Measurements from ENCODE around the gene MOB3B. TPM values are rescaled to one million over a fixed set of nuclear protein-coding genes. Genes with fewer than 3 reads are reported as not detected.

The MOB3B gene
- total and polyA plus RNA-seq, 7 experiments from 2014 or later, result 0.07 to 1.8 (median 0.72) TPM; not detected in 1

DNA sequence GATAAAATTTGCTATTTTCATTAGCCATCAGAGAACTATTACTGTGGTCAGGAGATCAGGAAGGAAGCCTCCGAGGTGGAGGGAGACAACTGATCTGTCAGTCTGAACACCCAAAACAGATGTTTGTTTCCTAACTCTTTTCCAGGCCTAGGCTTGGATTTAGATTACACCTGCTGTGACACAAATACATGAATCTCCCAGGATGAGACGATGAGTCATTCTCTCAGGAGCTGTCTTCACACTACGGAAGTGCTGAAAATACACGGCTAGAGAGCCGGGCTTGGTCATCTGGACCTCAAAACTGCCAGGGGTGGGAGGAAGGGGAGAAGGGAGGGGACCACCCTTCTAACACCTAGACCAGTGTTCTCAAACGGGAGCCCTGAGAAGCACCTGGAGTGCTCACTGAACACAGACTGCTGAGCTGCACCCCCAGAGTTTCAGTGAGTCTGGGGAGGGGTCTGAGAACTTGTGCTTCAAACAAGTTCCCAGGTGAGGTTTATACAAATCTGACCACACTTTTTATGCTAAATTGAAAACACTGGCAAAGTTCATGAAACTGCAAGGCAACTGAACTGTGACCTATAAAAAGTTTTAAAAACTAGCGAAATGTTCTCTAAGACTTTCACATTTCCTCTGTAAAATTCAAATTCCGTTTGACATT lies 152.3 kb downstream of the MOB3B start:
- Histone ChIP-seq H3K9me3 (ENCODE audit: control insufficient read depth in 2 of 3, low read length in 3 of 3) (no peaks in the 10 kb centered on the region), H3K4me3 (ENCODE audit: low read length) (no peak overlapping the region), H3K27me3 (ENCODE audit: control insufficient read depth in 2 of 2, insufficient read depth in 2 of 2, low read length in 2 of 2) (no peaks in the 10 kb centered on the region), H3K27ac (ENCODE audit: low read depth, low read length) (no peak overlapping the region), H3K36me3 (ENCODE audit: control insufficient read depth in 2 of 3, insufficient read depth in 3 of 3, low read length in 3 of 3) (no peaks in the 10 kb centered on the region), H3K4me1 (ENCODE audit: control insufficient read depth in 2 of 2, insufficient read depth in 2 of 2, low read length in 2 of 2) (no peaks in the 10 kb centered on the region)
- peaks cover 0 to 2% (median 0%) of the 10 kb centered on the region in 11 donors for H3K9me3 Mint-ChIP-seq
- ATAC-seq, result no peak
- intact Hi-C loops (cut with micrococcal nuclease), result no loop called here
- peaks cover 4 to 31% (median 5%) of the 10 kb centered on the region in 7 donors for H3K4me1 Mint-ChIP-seq
- peaks cover 0 to 9% (median 0%) of the 10 kb centered on the region in 5 donors for H3K27me3 Mint-ChIP-seq
- H3K4me3 Mint-ChIP-seq, result no peak overlapping the region
- peaks cover 0 to 4% (median 0%) of the 10 kb centered on the region in 5 donors for H3K36me3 Mint-ChIP-seq
- ChIA-PET CTCF (no interaction called here), POLR2A (no interaction called here)
- DNase-seq, result no peak
- no peak overlapping the region for H3K27ac Mint-ChIP-seq

DNA sequence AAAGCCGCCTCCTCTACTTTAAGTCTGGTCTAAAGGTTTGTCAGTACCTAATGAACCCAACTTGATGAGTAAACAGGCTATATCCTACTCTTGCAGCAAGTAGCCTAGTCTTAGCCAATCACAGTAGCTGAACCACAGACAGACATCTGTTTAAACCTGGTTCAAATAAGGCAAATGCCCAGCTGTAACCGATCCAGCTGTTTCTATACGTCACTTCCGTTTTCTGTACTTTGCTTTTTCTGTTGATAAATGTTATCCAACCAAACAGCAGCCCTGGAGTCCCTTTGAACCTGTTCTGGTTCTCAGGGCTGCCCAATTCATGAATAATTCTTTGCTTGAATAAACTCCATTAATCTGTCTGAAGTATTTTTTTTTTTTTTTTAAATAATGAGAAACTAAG lies 155.8 kb downstream of the MOB3B start:
- intact Hi-C loops (cut with micrococcal nuclease), result no loop called here
- peaks cover 0 to 5% (median 3%) of the 10 kb centered on the region in 5 donors for H3K36me3 Mint-ChIP-seq
- no peak overlapping the region for H3K4me3 Mint-ChIP-seq
- H3K27me3 Mint-ChIP-seq, result peaks cover 0 to 12% (median 7%) of the 10 kb centered on the region in 5 donors
- peaks cover 0 to 3% of the 10 kb centered on the region in 2 donors for H3K27me3 ChIP-seq (ENCODE audit: control insufficient read depth in 2 of 2, insufficient read depth in 2 of 2, low read length in 2 of 2)
- POLR2A ChIA-PET, result no interaction called here
- no peak overlapping the region for H3K27ac ChIP-seq (ENCODE audit: low read depth, low read length)
- H3K36me3 ChIP-seq (ENCODE audit: control insufficient read depth in 2 of 3, insufficient read depth in 3 of 3, low read length in 3 of 3), result no peaks in the 10 kb centered on the region
- no peaks in the 10 kb centered on the region for H3K4me1 ChIP-seq (ENCODE audit: control insufficient read depth in 2 of 2, insufficient read depth in 2 of 2, low read length in 2 of 2)
- ATAC-seq (no peak), DNase-seq (no peak)
- no peaks in the 10 kb centered on the region for H3K9me3 ChIP-seq (ENCODE audit: control insufficient read depth in 2 of 3, low read length in 3 of 3)
- H3K4me3 ChIP-seq (ENCODE audit: low read length), result no peak overlapping the region
- CTCF ChIA-PET, result no interaction called here
- no peak overlapping the region for H3K27ac Mint-ChIP-seq
- peaks cover 0 to 22% (median 0%) of the 10 kb centered on the region in 7 donors for H3K4me1 Mint-ChIP-seq
- H3K9me3 Mint-ChIP-seq, result no peaks in the 10 kb centered on the region

DNA sequence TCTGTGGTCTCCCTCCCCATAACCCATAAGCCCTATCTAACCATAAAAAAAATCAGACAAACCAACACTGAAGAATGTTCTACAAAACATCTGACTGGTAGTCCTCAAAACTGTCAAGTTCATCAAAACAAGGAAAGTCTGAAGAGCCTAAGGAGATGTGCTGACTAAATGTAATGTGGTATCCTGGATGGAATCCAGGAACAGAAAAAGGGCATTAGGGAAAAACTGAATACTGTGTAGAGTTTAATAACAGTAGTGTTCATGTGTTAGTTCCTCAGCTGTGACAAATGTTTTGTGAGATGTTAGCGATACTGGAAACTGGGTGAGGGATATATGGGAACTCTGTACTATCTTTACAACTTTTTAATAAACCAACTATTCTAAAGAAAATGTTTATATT lies 157.0 kb downstream of the MOB3B start:
- ChIA-PET POLR2A (no interaction called here), CTCF (no interaction called here)
- ATAC-seq (no peak), DNase-seq (no peak)
- Mint-ChIP-seq H3K36me3 (peaks cover 0 to 5% (median 3%) of the 10 kb centered on the region in 5 donors), H3K4me1 (peaks cover 2 to 18% (median 5%) of the 10 kb centered on the region in 7 donors), H3K27ac (no peak overlapping the region), H3K4me3 (no peak overlapping the region), H3K27me3 (peaks cover 0 to 9% (median 7%) of the 10 kb centered on the region in 5 donors), H3K9me3 (no peaks in the 10 kb centered on the region)
- no peak overlapping the region for H3K4me3 ChIP-seq (ENCODE audit: low read length)
- no peaks in the 10 kb centered on the region for H3K36me3 ChIP-seq (ENCODE audit: control insufficient read depth in 2 of 3, insufficient read depth in 3 of 3, low read length in 3 of 3)
- H3K4me1 ChIP-seq (ENCODE audit: control insufficient read depth in 2 of 2, insufficient read depth in 2 of 2, low read length in 2 of 2), result no peaks in the 10 kb centered on the region
- H3K9me3 ChIP-seq (ENCODE audit: control insufficient read depth in 2 of 3, low read length in 3 of 3), result no peaks in the 10 kb centered on the region
- H3K27ac ChIP-seq (ENCODE audit: low read depth, low read length), result no peak overlapping the region
- H3K27me3 ChIP-seq (ENCODE audit: control insufficient read depth in 2 of 2, insufficient read depth in 2 of 2, low read length in 2 of 2), result peaks cover 0 to 3% of the 10 kb centered on the region in 2 donors
- intact Hi-C loops (cut with micrococcal nuclease), result no loop called here

DNA sequence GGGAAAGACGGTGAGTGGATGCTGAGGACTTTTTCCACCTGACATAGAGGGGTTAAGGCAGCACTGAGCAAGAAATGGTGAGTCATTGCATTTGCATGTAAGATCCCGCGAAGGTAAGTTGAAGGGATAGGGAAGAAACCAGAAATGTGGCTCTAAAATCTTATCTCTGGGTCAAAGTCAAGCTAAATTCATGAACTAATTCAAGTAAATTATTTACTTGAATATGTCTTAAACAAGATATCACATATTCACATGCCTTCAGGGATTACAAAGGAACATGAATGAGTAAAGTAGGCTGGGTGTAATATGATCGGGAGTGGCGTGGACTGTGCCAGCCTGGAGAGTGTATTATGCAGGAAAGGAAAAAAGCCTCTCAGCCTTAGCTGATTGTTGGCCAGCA lies 158.2 kb downstream of the MOB3B start:
- H3K27ac ChIP-seq (ENCODE audit: low read depth, low read length), result no peak overlapping the region
- ChIA-PET POLR2A (no interaction called here), CTCF (no interaction called here)
- Mint-ChIP-seq H3K4me1 (peaks cover 11 to 29% (median 16%) of the 10 kb centered on the region in 7 donors), H3K4me3 (no peak overlapping the region), H3K36me3 (peaks cover 0 to 5% (median 3%) of the 10 kb centered on the region in 5 donors), H3K27me3 (peaks cover 0 to 9% (median 7%) of the 10 kb centered on the region in 5 donors), H3K27ac (no peak overlapping the region), H3K9me3 (no peaks in the 10 kb centered on the region)
- no peaks in the 10 kb centered on the region for H3K9me3 ChIP-seq (ENCODE audit: control insufficient read depth in 2 of 3, low read length in 3 of 3)
- H3K27me3 ChIP-seq (ENCODE audit: control insufficient read depth in 2 of 2, insufficient read depth in 2 of 2, low read length in 2 of 2), result peaks cover 0 to 3% of the 10 kb centered on the region in 2 donors
- intact Hi-C loops (cut with micrococcal nuclease), result no loop called here
- DNase-seq (no peak), ATAC-seq (no peak)
- no peaks in the 10 kb centered on the region for H3K36me3 ChIP-seq (ENCODE audit: control insufficient read depth in 2 of 3, insufficient read depth in 3 of 3, low read length in 3 of 3)
- no peak overlapping the region for H3K4me3 ChIP-seq (ENCODE audit: low read length)
- H3K4me1 ChIP-seq (ENCODE audit: control insufficient read depth in 2 of 2, insufficient read depth in 2 of 2, low read length in 2 of 2), result peaks cover 0 to 8% of the 10 kb centered on the region in 2 donors

DNA sequence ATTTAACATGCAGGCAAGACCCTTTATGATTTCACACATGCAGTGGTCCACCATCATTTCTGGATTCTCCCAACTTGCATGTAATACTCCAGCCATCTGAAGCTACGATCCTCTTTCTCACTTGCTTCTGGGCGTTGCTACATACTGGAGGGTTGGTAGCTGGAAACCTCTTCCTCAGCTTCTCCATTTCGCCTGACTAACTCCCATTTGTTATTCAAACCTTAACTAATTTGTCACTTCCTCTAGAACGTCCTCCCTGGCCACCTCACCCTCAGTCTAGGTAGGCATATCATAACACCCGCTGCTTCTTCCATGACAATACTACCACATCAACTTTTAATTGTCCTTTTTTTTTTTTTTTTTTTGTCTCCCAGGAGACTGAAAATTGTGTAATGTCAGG lies 160.0 kb downstream of the MOB3B start:
- no peak overlapping the region for H3K4me3 Mint-ChIP-seq
- intact Hi-C loops (cut with micrococcal nuclease), result no loop called here
- Histone ChIP-seq H3K27me3 (ENCODE audit: control insufficient read depth in 2 of 2, insufficient read depth in 2 of 2, low read length in 2 of 2) (peaks cover 0 to 3% of the 10 kb centered on the region in 2 donors), H3K4me1 (ENCODE audit: control insufficient read depth in 2 of 2, insufficient read depth in 2 of 2, low read length in 2 of 2) (peaks cover 0 to 18% of the 10 kb centered on the region in 2 donors), H3K9me3 (ENCODE audit: control insufficient read depth in 2 of 3, low read length in 3 of 3) (no peaks in the 10 kb centered on the region), H3K4me3 (ENCODE audit: low read length) (no peak overlapping the region), H3K36me3 (ENCODE audit: control insufficient read depth in 2 of 3, insufficient read depth in 3 of 3, low read length in 3 of 3) (no peaks in the 10 kb centered on the region), H3K27ac (ENCODE audit: low read depth, low read length) (no peak overlapping the region)
- ChIA-PET CTCF (no interaction called here), POLR2A (no interaction called here)
- H3K27me3 Mint-ChIP-seq, result peaks cover 0 to 9% (median 7%) of the 10 kb centered on the region in 5 donors
- DNase-seq (no peak), ATAC-seq (peak; percentile 56)
- no peak overlapping the region for H3K27ac Mint-ChIP-seq
- peaks cover 20 to 47% (median 26%) of the 10 kb centered on the region in 7 donors for H3K4me1 Mint-ChIP-seq
- H3K9me3 Mint-ChIP-seq, result no peaks in the 10 kb centered on the region
- H3K36me3 Mint-ChIP-seq, result peaks cover 0 to 5% (median 3%) of the 10 kb centered on the region in 5 donors

DNA sequence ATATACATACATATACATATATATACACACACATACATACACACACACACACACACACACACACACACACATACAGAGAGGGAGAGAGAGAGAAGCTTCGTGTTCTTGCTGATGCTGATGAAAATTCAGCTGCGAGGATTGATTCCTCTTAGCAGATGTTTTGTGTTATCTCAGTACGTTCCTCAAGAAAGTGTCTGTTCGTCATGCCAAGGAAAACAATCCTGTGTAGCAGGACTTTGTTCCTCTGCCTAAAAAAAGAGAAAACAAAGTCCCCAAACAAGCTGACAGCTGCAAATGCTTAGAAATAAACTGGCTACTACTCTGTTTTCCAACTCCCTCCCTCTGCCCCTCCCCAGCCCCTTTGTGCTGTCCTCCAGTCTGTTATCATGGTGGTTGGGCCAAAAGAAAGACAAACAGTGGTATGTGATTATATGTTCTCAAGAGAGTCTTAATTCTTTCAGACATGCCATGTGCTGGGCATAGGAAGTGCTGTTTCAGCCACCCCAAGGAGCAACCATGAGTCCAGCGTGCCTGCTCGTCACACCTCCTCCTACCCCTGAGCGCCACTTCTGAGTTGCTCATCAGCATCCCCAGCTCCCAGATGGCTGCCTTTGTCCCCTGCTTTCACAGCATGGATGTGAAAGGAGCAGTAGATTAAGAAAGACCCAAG lies 161.2 kb downstream of the MOB3B start:
- Mint-ChIP-seq H3K36me3 (peaks cover 0 to 5% (median 3%) of the 10 kb centered on the region in 5 donors), H3K9me3 (no peaks in the 10 kb centered on the region), H3K27ac (no peak overlapping the region), H3K4me1 (peaks cover 20 to 47% (median 26%) of the 10 kb centered on the region in 7 donors), H3K4me3 (peak overlapping the region in 1 of 10 donors; percentile 1), H3K27me3 (peaks cover 0 to 8% (median 7%) of the 10 kb centered on the region in 5 donors)
- ChIA-PET POLR2A (no interaction called here), CTCF (no interaction called here)
- no peak for DNase-seq
- no peak overlapping the region for H3K4me3 ChIP-seq (ENCODE audit: low read length)
- H3K9me3 ChIP-seq (ENCODE audit: control insufficient read depth in 2 of 3, low read length in 3 of 3), result no peaks in the 10 kb centered on the region
- no peak for ATAC-seq
- intact Hi-C loops (cut with micrococcal nuclease), result no loop called here
- peaks cover 0 to 18% of the 10 kb centered on the region in 2 donors for H3K4me1 ChIP-seq (ENCODE audit: control insufficient read depth in 2 of 2, insufficient read depth in 2 of 2, low read length in 2 of 2)
- no peak overlapping the region for H3K27ac ChIP-seq (ENCODE audit: low read depth, low read length)
- H3K36me3 ChIP-seq (ENCODE audit: control insufficient read depth in 2 of 3, insufficient read depth in 3 of 3, low read length in 3 of 3), result no peaks in the 10 kb centered on the region
- peaks cover 0 to 3% of the 10 kb centered on the region in 2 donors for H3K27me3 ChIP-seq (ENCODE audit: control insufficient read depth in 2 of 2, insufficient read depth in 2 of 2, low read length in 2 of 2)
